HEK293 (cell line): Measurements from ENCODE around the gene DCLK1.

Experiments used
- GLI2 ChIP-seq: fragments of 450-650 bp; formaldehyde crosslinking; IDR thresholded peaks from 2 replicates; pipeline ENCODE4; 2017; ENCODE audit warnings: missing biosample characterization, missing genetic modification characterization, low read depth, borderline replicate concordance
- GLIS2 ChIP-seq: fragments of 450-650 bp; formaldehyde crosslinking; IDR thresholded peaks from 2 replicates; pipeline ENCODE4 v1.5.1; 2016; ENCODE audit warnings: missing biosample characterization, missing genetic modification characterization
- KLF8 ChIP-seq: fragments of 450-650 bp; formaldehyde crosslinking; IDR thresholded peaks from 2 replicates; pipeline ENCODE4 v1.5.1; 2016; ENCODE audit warnings: missing biosample characterization, missing genetic modification characterization
- SP2 ChIP-seq: fragments of 450-650 bp; formaldehyde crosslinking; IDR thresholded peaks from 2 replicates; pipeline ENCODE4 v1.5.1; 2016; ENCODE audit warnings: missing biosample characterization, missing genetic modification characterization
- SP3 ChIP-seq: fragments of 450-650 bp; formaldehyde crosslinking; IDR thresholded peaks from 2 replicates; pipeline ENCODE4 v1.5.1; 2016; ENCODE audit warnings: missing biosample characterization, missing genetic modification characterization
- ZBTB1 ChIP-seq: fragments of 450-650 bp; formaldehyde crosslinking; IDR thresholded peaks from 2 replicates; pipeline ENCODE4 v1.5.1; 2016; ENCODE audit warnings: missing biosample characterization, missing genetic modification characterization
- ZBTB26 ChIP-seq: fragments of 450-650 bp; formaldehyde crosslinking; optimal IDR thresholded peaks from 2 replicates; pipeline ENCODE3; 2016; ENCODE audit warnings: missing biosample characterization, mild to moderate bottlenecking, missing genetic modification characterization
- ZNF354C ChIP-seq: fragments of 450-650 bp; formaldehyde crosslinking; IDR thresholded peaks from 2 replicates; pipeline ENCODE4 v1.5.1; 2016; ENCODE audit warnings: missing biosample characterization, missing genetic modification characterization, low read depth, borderline replicate concordance
- ZNF366 ChIP-seq: fragments of 450-650 bp; formaldehyde crosslinking; conservative IDR thresholded peaks from 2 replicates; pipeline ENCODE4 v1.5.1; 2016; ENCODE audit warnings: missing biosample characterization, missing genetic modification characterization
- ZNF426 ChIP-seq: fragments of 450-650 bp; formaldehyde crosslinking; IDR thresholded peaks from 2 replicates; pipeline ENCODE4 v1.5.1; 2017; ENCODE audit warnings: missing biosample characterization, missing genetic modification characterization, mild to moderate bottlenecking, inconsistent platforms, moderate library complexity
- ZNF501 ChIP-seq: fragments of 450-650 bp; formaldehyde crosslinking; IDR thresholded peaks from 2 replicates; pipeline ENCODE4 v1.5.1; 2016; ENCODE audit warnings: missing biosample characterization, missing genetic modification characterization
- ZNF555 ChIP-seq: fragments of 450-650 bp; formaldehyde crosslinking; conservative IDR thresholded peaks from 2 replicates; pipeline ENCODE4 v1.5.1; 2017; ENCODE audit warnings: missing biosample characterization, mild to moderate bottlenecking, missing genetic modification characterization, inconsistent platforms
- ZNF610 ChIP-seq: fragments of 450-650 bp; formaldehyde crosslinking; IDR thresholded peaks from 2 replicates; pipeline ENCODE4 v1.5.1; 2016; ENCODE audit warnings: missing biosample characterization, missing genetic modification characterization, borderline replicate concordance
- ZNF777 ChIP-seq: fragments of 450-650 bp; formaldehyde crosslinking; IDR thresholded peaks from 2 replicates; pipeline ENCODE4 v1.5.1; 2017; ENCODE audit warnings: missing biosample characterization, missing genetic modification characterization, borderline replicate concordance
- TF ChIP-seq, protein P1 (sequence below): fragments of 450-650 bp; formaldehyde crosslinking; IDR thresholded peaks from 2 replicates; pipeline ENCODE4 v1.5.1; 2016; ENCODE audit warnings: missing biosample characterization, missing genetic modification characterization, borderline replicate concordance
- TF ChIP-seq, protein P2 (sequence below): fragments of 450-650 bp; formaldehyde crosslinking; IDR thresholded peaks from 2 replicates; pipeline ENCODE4 v1.5.1; 2016; ENCODE audit warnings: missing biosample characterization, missing genetic modification characterization
- TF ChIP-seq, protein P3 (sequence below): fragments of 450-650 bp; formaldehyde crosslinking; IDR thresholded peaks from 2 replicates; pipeline ENCODE4 v1.5.1; 2016; ENCODE audit warnings: missing biosample characterization, missing genetic modification characterization
- TF ChIP-seq, protein P4 (sequence below): fragments of 450-650 bp; formaldehyde crosslinking; IDR thresholded peaks from 2 replicates; pipeline ENCODE4 v1.5.1; 2016; ENCODE audit warnings: missing biosample characterization, missing genetic modification characterization
- TF ChIP-seq, protein P5 (sequence below): fragments of 450-650 bp; formaldehyde crosslinking; IDR thresholded peaks from 2 replicates; pipeline ENCODE4 v1.5.1; 2016; ENCODE audit warnings: missing biosample characterization, missing genetic modification characterization, low read depth
- TF ChIP-seq, protein P6 (sequence below): fragments of 450-650 bp; formaldehyde crosslinking; IDR thresholded peaks from 2 replicates; pipeline ENCODE4 v1.5.1; 2016; ENCODE audit warnings: missing biosample characterization, missing genetic modification characterization
- TF ChIP-seq, protein P7 (sequence below): fragments of 450-650 bp; formaldehyde crosslinking; IDR thresholded peaks from 2 replicates; pipeline ENCODE4 v1.5.1; 2017; ENCODE audit warnings: missing biosample characterization, missing genetic modification characterization
- TF ChIP-seq, protein P8 (sequence below): fragments of 450-650 bp; formaldehyde crosslinking; IDR thresholded peaks from 2 replicates; pipeline ENCODE4 v1.5.1; 2016; ENCODE audit warnings: missing biosample characterization, missing genetic modification characterization

The DCLK1 gene

GRCh38 chr13:36131222-36131930, at the start of gene DCLK1 (continued):
- TF ChIP-seq ZBTB26 (peak; percentile 93), ZNF555 (tag by site-specific recombination) (no peak), ZNF354C (no peak), SP2 (peak; percentile 43; the same call in 1 of the 2 replicates), GLI2 (tag by site-specific recombination) (no peak), ZNF777 (peak; percentile 88; the same call in 1 of the 2 replicates), KLF8 (tag by site-specific recombination) (peak; percentile 52; the same call in 1 of the 2 replicates), GLIS2 (tag by site-specific recombination) (peak; percentile 46), ZNF426 (tag by site-specific recombination) (no peak), ZNF501 (tag by site-specific recombination) (peak; percentile 69; the same call in 1 of the 2 replicates), ZBTB1 (no peak), ZNF610 (tag by site-specific recombination) (no peak), ZNF366 (no peak; the same call in 1 of the 2 replicates), SP3 (peak; percentile 63)
- TF ChIP-seq, protein P1, sequence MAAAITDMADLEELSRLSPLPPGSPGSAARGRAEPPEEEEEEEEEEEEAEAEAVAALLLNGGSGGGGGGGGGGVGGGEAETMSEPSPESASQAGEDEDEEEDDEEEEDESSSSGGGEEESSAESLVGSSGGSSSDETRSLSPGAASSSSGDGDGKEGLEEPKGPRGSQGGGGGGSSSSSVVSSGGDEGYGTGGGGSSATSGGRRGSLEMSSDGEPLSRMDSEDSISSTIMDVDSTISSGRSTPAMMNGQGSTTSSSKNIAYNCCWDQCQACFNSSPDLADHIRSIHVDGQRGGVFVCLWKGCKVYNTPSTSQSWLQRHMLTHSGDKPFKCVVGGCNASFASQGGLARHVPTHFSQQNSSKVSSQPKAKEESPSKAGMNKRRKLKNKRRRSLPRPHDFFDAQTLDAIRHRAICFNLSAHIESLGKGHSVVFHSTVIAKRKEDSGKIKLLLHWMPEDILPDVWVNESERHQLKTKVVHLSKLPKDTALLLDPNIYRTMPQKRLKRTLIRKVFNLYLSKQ (tag by site-specific recombination): no peak
- TF ChIP-seq, protein P2, sequence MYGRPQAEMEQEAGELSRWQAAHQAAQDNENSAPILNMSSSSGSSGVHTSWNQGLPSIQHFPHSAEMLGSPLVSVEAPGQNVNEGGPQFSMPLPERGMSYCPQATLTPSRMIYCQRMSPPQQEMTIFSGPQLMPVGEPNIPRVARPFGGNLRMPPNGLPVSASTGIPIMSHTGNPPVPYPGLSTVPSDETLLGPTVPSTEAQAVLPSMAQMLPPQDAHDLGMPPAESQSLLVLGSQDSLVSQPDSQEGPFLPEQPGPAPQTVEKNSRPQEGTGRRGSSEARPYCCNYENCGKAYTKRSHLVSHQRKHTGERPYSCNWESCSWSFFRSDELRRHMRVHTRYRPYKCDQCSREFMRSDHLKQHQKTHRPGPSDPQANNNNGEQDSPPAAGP: no peak
- TF ChIP-seq, protein P3, sequence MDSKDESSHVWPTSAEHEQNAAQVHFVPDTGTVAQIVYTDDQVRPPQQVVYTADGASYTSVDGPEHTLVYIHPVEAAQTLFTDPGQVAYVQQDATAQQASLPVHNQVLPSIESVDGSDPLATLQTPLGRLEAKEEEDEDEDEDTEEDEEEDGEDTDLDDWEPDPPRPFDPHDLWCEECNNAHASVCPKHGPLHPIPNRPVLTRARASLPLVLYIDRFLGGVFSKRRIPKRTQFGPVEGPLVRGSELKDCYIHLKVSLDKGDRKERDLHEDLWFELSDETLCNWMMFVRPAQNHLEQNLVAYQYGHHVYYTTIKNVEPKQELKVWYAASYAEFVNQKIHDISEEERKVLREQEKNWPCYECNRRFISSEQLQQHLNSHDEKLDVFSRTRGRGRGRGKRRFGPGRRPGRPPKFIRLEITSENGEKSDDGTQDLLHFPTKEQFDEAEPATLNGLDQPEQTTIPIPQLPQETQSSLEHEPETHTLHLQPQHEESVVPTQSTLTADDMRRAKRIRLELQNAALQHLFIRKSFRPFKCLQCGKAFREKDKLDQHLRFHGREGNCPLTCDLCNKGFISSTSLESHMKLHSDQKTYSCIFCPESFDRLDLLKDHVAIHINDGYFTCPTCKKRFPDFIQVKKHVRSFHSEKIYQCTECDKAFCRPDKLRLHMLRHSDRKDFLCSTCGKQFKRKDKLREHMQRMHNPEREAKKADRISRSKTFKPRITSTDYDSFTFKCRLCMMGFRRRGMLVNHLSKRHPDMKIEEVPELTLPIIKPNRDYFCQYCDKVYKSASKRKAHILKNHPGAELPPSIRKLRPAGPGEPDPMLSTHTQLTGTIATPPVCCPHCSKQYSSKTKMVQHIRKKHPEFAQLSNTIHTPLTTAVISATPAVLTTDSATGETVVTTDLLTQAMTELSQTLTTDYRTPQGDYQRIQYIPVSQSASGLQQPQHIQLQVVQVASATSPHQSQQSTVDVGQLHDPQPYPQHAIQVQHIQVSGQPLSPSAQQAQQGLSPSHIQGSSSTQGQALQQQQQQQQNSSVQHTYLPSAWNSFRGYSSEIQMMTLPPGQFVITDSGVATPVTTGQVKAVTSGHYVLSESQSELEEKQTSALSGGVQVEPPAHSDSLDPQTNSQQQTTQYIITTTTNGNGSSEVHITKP (tag by site-specific recombination): 0 out of 2 replicates have a peak, but pooled peaks have one; percentile 9
- TF ChIP-seq, protein P4, sequence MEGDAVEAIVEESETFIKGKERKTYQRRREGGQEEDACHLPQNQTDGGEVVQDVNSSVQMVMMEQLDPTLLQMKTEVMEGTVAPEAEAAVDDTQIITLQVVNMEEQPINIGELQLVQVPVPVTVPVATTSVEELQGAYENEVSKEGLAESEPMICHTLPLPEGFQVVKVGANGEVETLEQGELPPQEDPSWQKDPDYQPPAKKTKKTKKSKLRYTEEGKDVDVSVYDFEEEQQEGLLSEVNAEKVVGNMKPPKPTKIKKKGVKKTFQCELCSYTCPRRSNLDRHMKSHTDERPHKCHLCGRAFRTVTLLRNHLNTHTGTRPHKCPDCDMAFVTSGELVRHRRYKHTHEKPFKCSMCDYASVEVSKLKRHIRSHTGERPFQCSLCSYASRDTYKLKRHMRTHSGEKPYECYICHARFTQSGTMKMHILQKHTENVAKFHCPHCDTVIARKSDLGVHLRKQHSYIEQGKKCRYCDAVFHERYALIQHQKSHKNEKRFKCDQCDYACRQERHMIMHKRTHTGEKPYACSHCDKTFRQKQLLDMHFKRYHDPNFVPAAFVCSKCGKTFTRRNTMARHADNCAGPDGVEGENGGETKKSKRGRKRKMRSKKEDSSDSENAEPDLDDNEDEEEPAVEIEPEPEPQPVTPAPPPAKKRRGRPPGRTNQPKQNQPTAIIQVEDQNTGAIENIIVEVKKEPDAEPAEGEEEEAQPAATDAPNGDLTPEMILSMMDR (tag by site-specific recombination): peak; percentile 30; the same call in 1 of the 2 replicates
- TF ChIP-seq, protein P5, sequence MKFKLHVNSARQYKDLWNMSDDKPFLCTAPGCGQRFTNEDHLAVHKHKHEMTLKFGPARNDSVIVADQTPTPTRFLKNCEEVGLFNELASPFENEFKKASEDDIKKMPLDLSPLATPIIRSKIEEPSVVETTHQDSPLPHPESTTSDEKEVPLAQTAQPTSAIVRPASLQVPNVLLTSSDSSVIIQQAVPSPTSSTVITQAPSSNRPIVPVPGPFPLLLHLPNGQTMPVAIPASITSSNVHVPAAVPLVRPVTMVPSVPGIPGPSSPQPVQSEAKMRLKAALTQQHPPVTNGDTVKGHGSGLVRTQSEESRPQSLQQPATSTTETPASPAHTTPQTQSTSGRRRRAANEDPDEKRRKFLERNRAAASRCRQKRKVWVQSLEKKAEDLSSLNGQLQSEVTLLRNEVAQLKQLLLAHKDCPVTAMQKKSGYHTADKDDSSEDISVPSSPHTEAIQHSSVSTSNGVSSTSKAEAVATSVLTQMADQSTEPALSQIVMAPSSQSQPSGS (tag by site-specific recombination): no peak
- TF ChIP-seq, protein P6, sequence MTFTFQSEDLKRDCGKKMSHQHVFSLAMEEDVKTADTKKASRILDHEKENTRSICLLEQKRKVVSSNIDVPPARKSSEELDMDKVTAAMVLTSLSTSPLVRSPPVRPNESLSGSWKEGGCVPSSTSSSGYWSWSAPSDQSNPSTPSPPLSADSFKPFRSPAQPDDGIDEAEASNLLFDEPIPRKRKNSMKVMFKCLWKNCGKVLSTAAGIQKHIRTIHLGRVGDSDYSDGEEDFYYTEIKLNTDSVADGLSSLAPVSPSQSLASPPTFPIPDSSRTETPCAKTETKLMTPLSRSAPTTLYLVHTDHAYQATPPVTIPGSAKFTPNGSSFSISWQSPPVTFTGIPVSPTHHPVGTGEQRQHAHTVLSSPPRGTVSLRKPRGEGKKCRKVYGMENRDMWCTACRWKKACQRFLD (tag by site-specific recombination): no peak
- TF ChIP-seq, protein P7, sequence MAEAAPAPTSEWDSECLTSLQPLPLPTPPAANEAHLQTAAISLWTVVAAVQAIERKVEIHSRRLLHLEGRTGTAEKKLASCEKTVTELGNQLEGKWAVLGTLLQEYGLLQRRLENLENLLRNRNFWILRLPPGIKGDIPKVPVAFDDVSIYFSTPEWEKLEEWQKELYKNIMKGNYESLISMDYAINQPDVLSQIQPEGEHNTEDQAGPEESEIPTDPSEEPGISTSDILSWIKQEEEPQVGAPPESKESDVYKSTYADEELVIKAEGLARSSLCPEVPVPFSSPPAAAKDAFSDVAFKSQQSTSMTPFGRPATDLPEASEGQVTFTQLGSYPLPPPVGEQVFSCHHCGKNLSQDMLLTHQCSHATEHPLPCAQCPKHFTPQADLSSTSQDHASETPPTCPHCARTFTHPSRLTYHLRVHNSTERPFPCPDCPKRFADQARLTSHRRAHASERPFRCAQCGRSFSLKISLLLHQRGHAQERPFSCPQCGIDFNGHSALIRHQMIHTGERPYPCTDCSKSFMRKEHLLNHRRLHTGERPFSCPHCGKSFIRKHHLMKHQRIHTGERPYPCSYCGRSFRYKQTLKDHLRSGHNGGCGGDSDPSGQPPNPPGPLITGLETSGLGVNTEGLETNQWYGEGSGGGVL (tag by site-specific recombination): peak; percentile 76
- TF ChIP-seq, protein P8, sequence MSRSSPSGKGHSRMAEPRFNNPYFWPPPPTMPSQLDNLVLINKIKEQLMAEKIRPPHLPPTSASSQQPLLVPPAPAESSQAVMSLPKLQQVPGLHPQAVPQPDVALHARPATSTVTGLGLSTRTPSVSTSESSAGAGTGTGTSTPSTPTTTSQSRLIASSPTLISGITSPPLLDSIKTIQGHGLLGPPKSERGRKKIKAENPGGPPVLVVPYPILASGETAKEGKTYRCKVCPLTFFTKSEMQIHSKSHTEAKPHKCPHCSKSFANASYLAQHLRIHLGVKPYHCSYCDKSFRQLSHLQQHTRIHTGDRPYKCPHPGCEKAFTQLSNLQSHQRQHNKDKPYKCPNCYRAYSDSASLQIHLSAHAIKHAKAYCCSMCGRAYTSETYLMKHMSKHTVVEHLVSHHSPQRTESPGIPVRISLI (tag by site-specific recombination): no peak
